ENCODE measurements around the gene IRX4. TPM values are rescaled to one million over a fixed set of nuclear protein-coding genes. Genes with fewer than 3 reads are reported as not detected.

IRX4 gene
- polyA plus RNA-seq, 1 of the 3 experiments (the other 2 are of a cell fraction), result not detected

DNA sequence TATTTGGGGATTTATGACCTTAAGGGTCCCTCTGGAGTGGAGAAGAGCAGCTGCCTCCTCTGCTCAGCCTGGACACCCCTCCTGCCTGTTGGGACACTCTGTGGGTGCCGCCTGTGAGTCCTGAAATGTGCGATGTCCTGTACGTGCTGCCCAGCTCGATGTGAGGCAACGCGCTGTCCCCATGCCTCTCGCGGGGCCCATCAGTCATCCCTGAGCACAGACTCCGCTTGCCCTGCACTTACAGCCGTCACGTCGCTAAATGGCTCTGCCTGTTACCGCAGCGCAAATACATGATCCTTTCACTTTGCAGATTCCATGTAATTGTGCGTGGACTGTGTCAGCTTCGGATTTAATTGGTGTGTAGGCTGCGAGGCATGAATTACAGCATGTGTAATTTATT lies 27.1 kb downstream of the IRX4 start (continued):
- TF ChIP-seq, protein P1, sequence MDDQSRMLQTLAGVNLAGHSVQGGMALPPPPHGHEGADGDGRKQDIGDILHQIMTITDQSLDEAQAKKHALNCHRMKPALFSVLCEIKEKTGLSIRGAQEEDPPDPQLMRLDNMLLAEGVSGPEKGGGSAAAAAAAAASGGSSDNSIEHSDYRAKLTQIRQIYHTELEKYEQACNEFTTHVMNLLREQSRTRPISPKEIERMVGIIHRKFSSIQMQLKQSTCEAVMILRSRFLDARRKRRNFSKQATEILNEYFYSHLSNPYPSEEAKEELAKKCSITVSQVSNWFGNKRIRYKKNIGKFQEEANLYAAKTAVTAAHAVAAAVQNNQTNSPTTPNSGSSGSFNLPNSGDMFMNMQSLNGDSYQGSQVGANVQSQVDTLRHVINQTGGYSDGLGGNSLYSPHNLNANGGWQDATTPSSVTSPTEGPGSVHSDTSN (IDR thresholded peaks at IDR 0.05), result no peak
- no peak for TF ChIP-seq EP300 (IDR thresholded peaks at IDR 0.05; ENCODE audit: borderline replicate concordance in 1 of 2, low read depth in 1 of 2, low read length in 1 of 2)

GRCh38 chr5:1855075-1855474 lies 27.6 kb downstream of the IRX4 start:
- Histone ChIP-seq H3K9me3 (no peaks in the 10 kb centered on the region), H3K9me2 (no peaks in the 10 kb centered on the region), H3F3A (replicated peaks; ENCODE audit: insufficient read depth) (no peaks in the 10 kb centered on the region), H3K9ac (no peak overlapping the region), H3K27me3 (ENCODE audit: insufficient read depth) (peaks cover 82% of the 10 kb centered on the region), H3K4me1 (ENCODE audit: control insufficient read depth in 1 of 2, insufficient read depth in 2 of 2, low read depth in 1 of 2, low read length in 1 of 2) (no peaks in the 10 kb centered on the region; a peak in 1 of 4 replicates), H3K27ac (ENCODE audit: low read depth in 2 of 2, low read length in 1 of 2) (no peak overlapping the region), H3K4me3 (ENCODE audit: low read depth in 2 of 2, low read length in 1 of 2) (no peak overlapping the region), H4K20me1 (ENCODE audit: insufficient read depth) (no peaks in the 10 kb centered on the region), H2AFZ (ENCODE audit: low read depth) (no peak overlapping the region), H3K36me3 (replicated peaks in 1 of 2; ENCODE audit: control insufficient read depth in 1 of 2, insufficient read depth in 2 of 2, low read length in 1 of 2) (no peaks in the 10 kb centered on the region), H3K4me2 (no peak overlapping the region), H3K79me2 (ENCODE audit: insufficient read depth) (no peaks in the 10 kb centered on the region)
- CTCF ChIA-PET, result no interaction called here
- 0% methylated on average over 3 of the region's 3 CpGs for WGBS (ENCODE audit: low lambda C conversion rate)
- POLR2A ChIA-PET, result no interaction called here
- DNase-seq, result no peak
- no peak for TF ChIP-seq GABPA (IDR thresholded peaks at IDR 0.05; ENCODE audit: low read depth)
- TF ChIP-seq YY1 (IDR thresholded peaks at IDR 0.05; ENCODE audit: low read depth), result no peak
- TF ChIP-seq FOXM1 (IDR thresholded peaks at IDR 0.05; ENCODE audit: low read depth), result no peak
- no peak for TF ChIP-seq RXRA (IDR thresholded peaks at IDR 0.05; ENCODE audit: borderline replicate concordance, low read depth)
- TF ChIP-seq SMC3 (IDR thresholded peaks at IDR 0.05; ENCODE audit: low read depth, low read length), result no peak
- no peak for TF ChIP-seq TEAD4 (IDR thresholded peaks at IDR 0.05; ENCODE audit: borderline replicate concordance, insufficient read depth)
- TF ChIP-seq USF1 (IDR thresholded peaks at IDR 0.05; ENCODE audit: borderline replicate concordance, low read depth), result no peak
- TF ChIP-seq, protein P1 (IDR thresholded peaks at IDR 0.05), result no peak
- no peak for TF ChIP-seq IRF3 (IDR thresholded peaks at IDR 0.05; ENCODE audit: low read depth, low read length)
- no peak for TF ChIP-seq REST (IDR thresholded peaks at IDR 0.05; ENCODE audit: low read depth, low read length)
- TF ChIP-seq POLR2AphosphoS5 (IDR thresholded peaks at IDR 0.05; ENCODE audit: low read depth, low read length), result no peak

Measured in SK-N-SH (cell line).